ENCODE results near the gene SLC1A2.
"Not testable (repeated sequence)": the region's sequence is repeated elsewhere in the genome, so short reads cannot be mapped to it uniquely, and the experiment has no call there.

SLC1A2 gene

GRCh38 chr11:35232891-35233330, 186.4 kb downstream of the SLC1A2 start:
- H3K36me3 ChIP-seq = no peaks in the 10 kb centered on the region
- H3K4me3 ChIP-seq (ENCODE audit: low read depth, low read length) = no peak overlapping the region
- no peaks in the 10 kb centered on the region for H3K27me3 ChIP-seq (ENCODE audit: insufficient read depth, low read depth, severe bottlenecking)
- DNase-seq = no peak
- H3K27ac ChIP-seq = no peak overlapping the region
- H3K9me3 ChIP-seq (ENCODE audit: severe bottlenecking) = peaks cover 2% of the 10 kb centered on the region
- TF ChIP-seq CTCF (IDR thresholded peaks at IDR 0.05; ENCODE audit: low read depth, low read length) = no peak

GRCh38 chr11:35231076-35231860, 188.1 kb downstream of the SLC1A2 start:
- Histone ChIP-seq H3K4me3 (ENCODE audit: low read depth, low read length) (no peak overlapping the region), H3K36me3 (no peaks in the 10 kb centered on the region), H3K9me3 (ENCODE audit: severe bottlenecking) (peaks cover 2% of the 10 kb centered on the region), H3K27ac (no peak overlapping the region), H3K27me3 (ENCODE audit: insufficient read depth, low read depth, severe bottlenecking) (no peaks in the 10 kb centered on the region)
- DNase-seq = no peak
- no peak for TF ChIP-seq CTCF (IDR thresholded peaks at IDR 0.05; ENCODE audit: low read depth, low read length)

GRCh38 chr11:35230388-35230787, 189.0 kb downstream of the SLC1A2 start:
- H3K27ac ChIP-seq = no peak overlapping the region
- no peak for DNase-seq
- H3K4me3 ChIP-seq (ENCODE audit: low read depth, low read length) = no peak overlapping the region
- H3K27me3 ChIP-seq (ENCODE audit: insufficient read depth, low read depth, severe bottlenecking) = no peaks in the 10 kb centered on the region
- no peak for TF ChIP-seq CTCF (IDR thresholded peaks at IDR 0.05; ENCODE audit: low read depth, low read length)
- H3K36me3 ChIP-seq = no peaks in the 10 kb centered on the region
- peaks cover 2% of the 10 kb centered on the region for H3K9me3 ChIP-seq (ENCODE audit: severe bottlenecking)

GRCh38 chr11:35228328-35228725, 191.0 kb downstream of the SLC1A2 start:
- Histone ChIP-seq H3K4me3 (ENCODE audit: low read depth, low read length) (no peak overlapping the region), H3K36me3 (no peaks in the 10 kb centered on the region), H3K27me3 (ENCODE audit: insufficient read depth, low read depth, severe bottlenecking) (no peaks in the 10 kb centered on the region), H3K27ac (no peak overlapping the region), H3K9me3 (ENCODE audit: severe bottlenecking) (peaks cover 2% of the 10 kb centered on the region)
- no peak for DNase-seq
- TF ChIP-seq CTCF (IDR thresholded peaks at IDR 0.05; ENCODE audit: low read depth, low read length) = no peak

GRCh38 chr11:35227576-35228327, 191.6 kb downstream of the SLC1A2 start:
- Histone ChIP-seq H3K9me3 (ENCODE audit: severe bottlenecking) (no peaks in the 10 kb centered on the region), H3K27ac (no peak overlapping the region), H3K36me3 (no peaks in the 10 kb centered on the region), H3K4me3 (ENCODE audit: low read depth, low read length) (no peak overlapping the region), H3K27me3 (ENCODE audit: insufficient read depth, low read depth, severe bottlenecking) (no peaks in the 10 kb centered on the region)
- TF ChIP-seq CTCF (IDR thresholded peaks at IDR 0.05; ENCODE audit: low read depth, low read length) = no peak
- no peak for DNase-seq

- not testable (repeated sequence) for DNase-seq; H3K27me3 ChIP-seq (ENCODE audit: insufficient read depth, low read depth, severe bottlenecking); H3K4me3 ChIP-seq (ENCODE audit: low read depth, low read length); H3K27ac ChIP-seq; H3K9me3 ChIP-seq (ENCODE audit: severe bottlenecking); H3K36me3 ChIP-seq
Observed at GRCh38 chr11:35226756-35227155, 192.6 kb downstream of the SLC1A2 start.

All from WERI-Rb-1 (cell line).